ENCODE data around the gene SLC9A4. TPM values are rescaled to one million over a fixed set of nuclear protein-coding genes. Genes with fewer than 3 reads are reported as not detected.

The SLC9A4 gene
- total RNA-seq (2014; rRNA removed; shearing (Covaris generic)) = not detected in 2 replicates

GRCh38 chr2:102473020-102473419, at the start of gene SLC9A4:
TSS of gene SLC9A4 (plus strand) at chr2:102473226. CDS start at chr2:102473760, 534 bp downstream.

Small RNA genes lying within 50 kb of the gene (small RNA-seq; reads per million reads assigned to genes)
- not detected for gene MIR4772

Other genes starting within 250 kb of the SLC9A4 start
- 2.8 and 4.2 TPM in 2 replicates for gene IL1RL1, start 161.7 kb upstream of the SLC9A4 start, total RNA-seq (2014; rRNA removed; shearing (Covaris generic))
- gene IL18R1, start 117.4 kb upstream of the SLC9A4 start, total RNA-seq (2014; rRNA removed; shearing (Covaris generic)) = 4.6 and 4.7 TPM in 2 replicates
- not detected in 2 replicates for gene IL18RAP, start 50.1 kb upstream of the SLC9A4 start, total RNA-seq (2014; rRNA removed; shearing (Covaris generic))
- 0.03 TPM in 1 of 2 replicates, not detected in the other for gene SLC9A2, start 146.3 kb downstream of the SLC9A4 start, total RNA-seq (2014; rRNA removed; shearing (Covaris generic))

All from A375 (cell line).